Measurements from ENCODE around the gene IGSF23.

The IGSF23 gene

GRCh38 chr19:44613295-44614178, at the start of gene IGSF23:
TSS of gene IGSF23 (plus strand) at chr19:44613563. CDS start at chr19:44613646, 83 bp downstream.
- DNase-seq = no peak

GRCh38 chr19:44566984-44567383, 46.4 kb upstream of the IGSF23 start:
- no peak for DNase-seq

GRCh38 chr19:44567745-44568144, 45.6 kb upstream of the IGSF23 start:
- DNase-seq = no peak

- no peak for DNase-seq
Measured at GRCh38 chr19:44570603-44570983, 42.8 kb upstream of the IGSF23 start.

GRCh38 chr19:44570984-44571684, 42.2 kb upstream of the IGSF23 start:
- peak; percentile 38 to 42 for DNase-seq

GRCh38 chr19:44571830-44572580, 41.4 kb upstream of the IGSF23 start:
- no peak for DNase-seq

- no peak for DNase-seq
Measured at GRCh38 chr19:44572581-44572900, 40.8 kb upstream of the IGSF23 start.

GRCh38 chr19:44573183-44573582, 40.2 kb upstream of the IGSF23 start:
- DNase-seq = no peak

GRCh38 chr19:44573627-44574026, 39.7 kb upstream of the IGSF23 start:
- DNase-seq = no peak

GRCh38 chr19:44574186-44574950, 39.0 kb upstream of the IGSF23 start:
- no peak for DNase-seq

- DNase-seq = no peak
Measured at GRCh38 chr19:44575116-44575700, 38.2 kb upstream of the IGSF23 start.

- no peak for DNase-seq
Measured at GRCh38 chr19:44576843-44577565, 36.4 kb upstream of the IGSF23 start.

- no peak for DNase-seq
Measured at GRCh38 chr19:44577566-44577874, 35.8 kb upstream of the IGSF23 start.

GRCh38 chr19:44579663-44580365, 33.5 kb upstream of the IGSF23 start:
- DNase-seq = no peak

- DNase-seq = no peak
Measured at GRCh38 chr19:44580366-44580895, 32.9 kb upstream of the IGSF23 start.

GRCh38 chr19:44581288-44581687, 32.1 kb upstream of the IGSF23 start:
- no peak for DNase-seq

GRCh38 chr19:44582581-44583265, 30.6 kb upstream of the IGSF23 start:
- DNase-seq = no peak

- DNase-seq = no peak
Measured at GRCh38 chr19:44585371-44586133, 27.8 kb upstream of the IGSF23 start.

GRCh38 chr19:44587963-44588770, 25.2 kb upstream of the IGSF23 start:
- no peak for DNase-seq
